Measurements from ENCODE around the gene RUFY1.

GRCh38 chr5:179610109-179610902, 60.0 kb downstream of the RUFY1 start:
- TF ChIP-seq CTCF (IDR thresholded peaks at IDR 0.05), result no peak
- TF ChIP-seq POLR2A (IDR thresholded peaks at IDR 0.05), result no peak
